WTC11 (cell line): ENCODE results near the gene ILKAP. TPM values are rescaled to one million over a fixed set of nuclear protein-coding genes. Genes with fewer than 3 reads are reported as not detected.

Source experiments
- ATAC-seq: fragments of 200-7000 bp; cut with Tn5 transposase; 2 replicates; pipeline ENCODE4 v1.10.0; 2021; ENCODE audit warnings: mild to moderate bottlenecking, moderate library complexity
- CTCF ChIA-PET: fragments of 300-600 bp; sonication (Branson Sonifier 250); formaldehyde crosslinking; loops from one replicate; lab custom pipeline; 2021; ENCODE audit warnings: antibody characterized with exemption; lab: Charles Lee
- POLR2A ChIA-PET: fragments of 350-600 bp; sonication (Branson Sonifier 250); formaldehyde crosslinking; loops from one replicate; lab custom pipeline; 2021; ENCODE audit warnings: antibody characterized with exemption; lab: Charles Lee
- DNase-seq: peaks from one replicate; pipeline ENCODE4 v3.0.0; 2021; ENCODE audit warnings: low spot score
- H3K27ac Mint-ChIP-seq: 2 replicates; pipeline ENCODE4 v1.8.0; 2021; ENCODE audit warnings: mixed read lengths
- H3K27me3 Mint-ChIP-seq: 2 replicates; pipeline ENCODE4 v1.8.0; 2021; ENCODE audit warnings: low read depth, mild to moderate bottlenecking, moderate library complexity, mixed read lengths
- H3K36me3 Mint-ChIP-seq: 2 replicates; pipeline ENCODE4 v1.8.0; 2021; ENCODE audit warnings: mixed read lengths
- H3K4me1 Mint-ChIP-seq: 2 replicates; pipeline ENCODE4 v1.8.0; 2022; ENCODE audit warnings: mixed read lengths
- H3K4me3 Mint-ChIP-seq: 2 replicates; pipeline ENCODE4 v1.8.0; 2021; ENCODE audit warnings: mild to moderate bottlenecking, moderate library complexity, mixed read lengths
- H3K9me3 Mint-ChIP-seq: 2 replicates; pipeline ENCODE4 v1.8.0; 2021; ENCODE audit warnings: mixed read lengths
- AFF4 ChIP-seq: sonication (generic); formaldehyde crosslinking; IDR thresholded peaks from 2 replicates; pipeline ENCODE4 v1.8.1; 2023; ENCODE audit warnings: mild to moderate bottlenecking, missing genetic modification reagents, borderline replicate concordance
- AR ChIP-seq: fragments of 250-450 bp; sonication (Bioruptor Pico); IDR thresholded peaks from 2 replicates; pipeline ENCODE4 v1.9.0; 2021; ENCODE audit warnings: mild to moderate bottlenecking
- CREM ChIP-seq: sonication (generic); formaldehyde crosslinking; IDR thresholded peaks from 2 replicates; pipeline ENCODE4 v1.8.1; 2022; ENCODE audit warnings: mild to moderate bottlenecking, missing genetic modification reagents, moderate library complexity
- CTCF ChIP-seq: fragments of 200-600 bp; IDR thresholded peaks from 2 replicates; pipeline ENCODE4 v1.8.0; 2022; ENCODE audit warnings: antibody characterized with exemption
- E2F5 ChIP-seq: sonication (generic); formaldehyde crosslinking; IDR thresholded peaks from 2 replicates; pipeline ENCODE4 v1.8.1; 2022; ENCODE audit warnings: mild to moderate bottlenecking, moderate library complexity, missing genetic modification reagents
- ERG ChIP-seq: fragments of 250-450 bp; sonication (Bioruptor Pico); IDR thresholded peaks from 2 replicates; pipeline ENCODE4 v1.8.0; 2021; ENCODE audit warnings: mild to moderate bottlenecking
- FOXP1 ChIP-seq: sonication (generic); formaldehyde crosslinking; IDR thresholded peaks from 2 replicates; pipeline ENCODE4 v1.8.0; 2022; ENCODE audit warnings: missing genetic modification reagents, mild to moderate bottlenecking, moderate library complexity, borderline replicate concordance
- GABPB1 ChIP-seq: sonication (generic); formaldehyde crosslinking; IDR thresholded peaks from 2 replicates; pipeline ENCODE4 v1.8.1; 2023; ENCODE audit warnings: mild to moderate bottlenecking, missing genetic modification reagents
- HMGA2 ChIP-seq: fragments of 250-450 bp; sonication (Bioruptor Pico); IDR thresholded peaks from 2 replicates; pipeline ENCODE4 v1.4.0; 2021; ENCODE audit warnings: mild to moderate bottlenecking, moderate library complexity
- JUN ChIP-seq: sonication (generic); formaldehyde crosslinking; IDR thresholded peaks from 2 replicates; pipeline ENCODE4 v1.8.0; 2023; ENCODE audit warnings: mild to moderate bottlenecking, missing genetic modification reagents
- NFE2L1 ChIP-seq: sonication (generic); formaldehyde crosslinking; IDR thresholded peaks from 2 replicates; pipeline ENCODE4 v1.8.1; 2023; ENCODE audit warnings: missing genetic modification reagents
- NR1H2 ChIP-seq: sonication (generic); formaldehyde crosslinking; IDR thresholded peaks from 2 replicates; pipeline ENCODE4 v1.9.0; 2021; ENCODE audit warnings: mild to moderate bottlenecking, moderate library complexity, missing genetic modification reagents
- PRRX2 ChIP-seq: fragments of 250-450 bp; sonication (Bioruptor Pico); IDR thresholded peaks from 2 replicates; pipeline ENCODE4 v1.8.0; 2021; ENCODE audit warnings: mild to moderate bottlenecking
- RELA ChIP-seq: sonication (generic); formaldehyde crosslinking; IDR thresholded peaks from 2 replicates; pipeline ENCODE4 v1.8.1; 2022; ENCODE audit warnings: missing genetic modification reagents, mild to moderate bottlenecking, borderline replicate concordance
- SMAD3 ChIP-seq: sonication (generic); formaldehyde crosslinking; IDR thresholded peaks from 2 replicates; pipeline ENCODE4 v1.8.0; 2022; ENCODE audit warnings: missing genetic modification reagents, mild to moderate bottlenecking, borderline replicate concordance
- TP53 ChIP-seq: sonication (generic); formaldehyde crosslinking; IDR thresholded peaks from 2 replicates; pipeline ENCODE4 v1.8.1; 2023; ENCODE audit warnings: mild to moderate bottlenecking, missing genetic modification reagents
- USF1 ChIP-seq: sonication (generic); formaldehyde crosslinking; IDR thresholded peaks from 2 replicates; pipeline ENCODE4 v1.8.0; 2022; ENCODE audit warnings: mild to moderate bottlenecking, missing genetic modification reagents
- ZNF219 ChIP-seq: sonication (generic); formaldehyde crosslinking; IDR thresholded peaks from 2 replicates; pipeline ENCODE4 v1.8.0; 2023; ENCODE audit warnings: missing genetic modification reagents, mild to moderate bottlenecking, borderline replicate concordance
- ZNF232 ChIP-seq: sonication (generic); formaldehyde crosslinking; IDR thresholded peaks from 2 replicates; pipeline ENCODE4 v1.8.0; 2022; ENCODE audit warnings: mild to moderate bottlenecking, missing genetic modification reagents
- ZNF263 ChIP-seq: sonication (generic); formaldehyde crosslinking; IDR thresholded peaks from 2 replicates; pipeline ENCODE4 v1.8.1; 2022; ENCODE audit warnings: low read depth, mild to moderate bottlenecking, moderate library complexity, missing genetic modification reagents
- ZNF317 ChIP-seq: sonication (generic); formaldehyde crosslinking; IDR thresholded peaks from 2 replicates; pipeline ENCODE4 v1.8.1; 2023; ENCODE audit warnings: low read depth, mild to moderate bottlenecking, moderate library complexity, missing genetic modification reagents, borderline replicate concordance
- total RNA-seq: library from RNA; stranded (reverse); gene quantifications from 3 replicates; pipeline ENCODE4 v1.2.3, GENCODE V29; 2021

The ILKAP gene
- total RNA-seq, 1 experiment from 2014 or later = 32.7 TPM

- Mint-ChIP-seq H3K27me3 (peaks cover 13% of the 10 kb centered on the region), H3K4me3 (no peak overlapping the region), H3K9me3 (no peaks in the 10 kb centered on the region), H3K36me3 (no peaks in the 10 kb centered on the region), H3K27ac (no peak overlapping the region), H3K4me1 (no peaks in the 10 kb centered on the region)
- no peak for DNase-seq
- ChIA-PET CTCF (interaction anchor here (0.8 to 1.0 kb wide), 2 partner anchors 36 to 43 kb away, joined by 3 to 4 read pairs; no protein-coding TSS in a partner anchor), POLR2A (no interaction called here)
- ATAC-seq = no peak; the same call in 1 of the 2 replicates
- TF ChIP-seq GABPB1 (CRISPR knock-in tag) (peak; percentile 37; the same call in 1 of the 2 replicates), JUN (CRISPR knock-in tag) (no peak)
Observed at GRCh38 chr2:238220274-238220891, 16.9 kb upstream of the ILKAP start.

- DNase-seq = no peak
- Mint-ChIP-seq H3K36me3 (no peaks in the 10 kb centered on the region), H3K9me3 (no peaks in the 10 kb centered on the region), H3K4me1 (no peaks in the 10 kb centered on the region), H3K4me3 (no peak overlapping the region), H3K27ac (no peak overlapping the region)
- POLR2A ChIA-PET = no interaction called here
- CTCF ChIA-PET = no interaction called here
- TF ChIP-seq ZNF219 (CRISPR knock-in tag) (no peak), NFE2L1 (CRISPR knock-in tag) (no peak), GABPB1 (CRISPR knock-in tag) (0 out of 2 replicates have a peak, but pooled peaks have one; percentile 28), PRRX2 (no peak), NR1H2 (CRISPR knock-in tag) (no peak), AFF4 (CRISPR knock-in tag) (no peak), ERG (CRISPR knock-in tag) (no peak), ZNF232 (no peak)
- TF ChIP-seq, all 79 proteins: peak for 1
- ATAC-seq = no peak
- H3K27me3 Mint-ChIP-seq = peaks cover 46% of the 10 kb centered on the region
Observed at GRCh38 chr2:238216651-238217184, 13.2 kb upstream of the ILKAP start.

GRCh38 chr2:238207006-238207405 is 3.5 kb upstream of the ILKAP start:
- peaks cover 10% of the 10 kb centered on the region for H3K9me3 Mint-ChIP-seq
- peaks cover 19% of the 10 kb centered on the region for H3K27me3 Mint-ChIP-seq
- ATAC-seq = no peak
- peaks cover 9% of the 10 kb centered on the region for H3K36me3 Mint-ChIP-seq
- H3K27ac Mint-ChIP-seq = no peak overlapping the region
- H3K4me3 Mint-ChIP-seq = no peak overlapping the region
- peaks cover 6% of the 10 kb centered on the region for H3K4me1 Mint-ChIP-seq
- no peak for DNase-seq
- ChIA-PET POLR2A (no interaction called here), CTCF (no interaction called here)
- TF ChIP-seq USF1 = no peak
- TF ChIP-seq TP53 (CRISPR knock-in tag) = no peak
- no peak for TF ChIP-seq AR (CRISPR knock-in tag)
- no peak for TF ChIP-seq E2F5
- no peak for TF ChIP-seq CTCF
- TF ChIP-seq ZNF263 = no peak
- TF ChIP-seq ZNF317 (CRISPR knock-in tag) = no peak
- TF ChIP-seq CREM (CRISPR knock-in tag) = no peak
- TF ChIP-seq FOXP1 = no peak
- no peak for TF ChIP-seq HMGA2 (CRISPR knock-in tag)
- TF ChIP-seq SMAD3 (CRISPR knock-in tag) = no peak
- no peak for TF ChIP-seq RELA
